GM12801 (cell line): Measurements from ENCODE around the gene PLPP6.

Experiments used
- CTCF ChIP-seq: IDR thresholded peaks from one replicate; pipeline ENCODE4 v1.5.1; 2011; ENCODE audit warnings: control low read depth; ENCODE audit not compliant: insufficient read length; ENCODE audit errors: extremely low read depth

The PLPP6 gene

DNA sequence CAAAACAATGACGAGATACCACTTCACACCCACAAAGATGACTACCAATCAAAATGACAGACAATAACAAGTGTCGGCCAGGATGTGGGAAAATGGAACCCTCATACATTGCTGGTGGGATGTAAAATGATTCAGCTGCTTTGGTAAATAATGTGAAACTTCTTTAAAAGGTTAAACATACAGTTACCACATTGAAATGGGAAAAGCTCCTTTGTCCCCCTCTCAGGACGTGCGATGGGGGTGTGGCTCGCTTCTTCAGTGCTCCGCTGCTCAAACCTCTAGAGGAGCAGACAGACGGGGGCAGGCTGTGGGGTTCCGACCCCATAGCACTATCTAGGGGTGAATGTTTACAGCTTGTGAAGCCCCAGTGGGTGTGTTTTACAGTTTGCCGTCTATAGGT lies 8.0 kb upstream of the PLPP6 start:
- no peak for TF ChIP-seq CTCF

DNA sequence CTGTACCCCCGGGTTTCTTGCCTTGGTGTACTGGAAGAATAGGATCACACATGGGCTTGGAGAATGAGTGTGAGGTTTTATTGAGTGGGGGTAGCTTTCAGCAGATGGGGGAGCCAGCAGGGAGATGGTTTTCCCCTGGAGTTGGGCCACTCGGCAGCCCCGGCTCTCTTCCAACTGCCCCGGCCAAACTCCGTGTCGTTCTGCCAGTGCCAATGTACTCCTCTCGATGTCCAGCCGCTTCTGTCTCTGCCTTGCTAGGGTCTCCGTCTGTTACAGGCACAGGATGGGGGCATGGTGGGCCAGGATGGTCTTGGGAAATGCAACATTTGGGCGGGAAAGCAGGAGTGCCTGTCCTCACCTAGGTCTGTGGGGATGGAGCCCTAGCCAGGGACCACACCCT lies 7.6 kb upstream of the PLPP6 start:
- TF ChIP-seq CTCF = no peak

DNA sequence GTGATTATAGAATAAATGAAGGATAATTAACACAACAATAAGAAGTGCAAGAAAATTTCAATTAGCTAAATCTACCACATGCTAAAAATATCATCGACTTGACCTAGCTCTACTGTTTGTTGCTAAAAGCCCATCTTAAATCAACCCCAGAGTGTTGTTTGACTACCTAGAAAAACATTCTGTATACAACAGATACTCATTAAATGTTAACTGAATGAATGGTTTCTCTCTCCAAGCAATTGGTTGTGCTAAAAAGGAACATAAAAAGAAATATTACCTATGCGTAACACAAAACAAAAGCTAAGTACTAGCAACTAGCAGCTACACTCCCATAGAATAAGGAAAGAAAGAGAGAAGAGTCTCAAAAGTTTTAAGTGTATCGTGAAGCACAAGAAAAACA lies 5.5 kb upstream of the PLPP6 start:
- TF ChIP-seq CTCF = no peak

DNA sequence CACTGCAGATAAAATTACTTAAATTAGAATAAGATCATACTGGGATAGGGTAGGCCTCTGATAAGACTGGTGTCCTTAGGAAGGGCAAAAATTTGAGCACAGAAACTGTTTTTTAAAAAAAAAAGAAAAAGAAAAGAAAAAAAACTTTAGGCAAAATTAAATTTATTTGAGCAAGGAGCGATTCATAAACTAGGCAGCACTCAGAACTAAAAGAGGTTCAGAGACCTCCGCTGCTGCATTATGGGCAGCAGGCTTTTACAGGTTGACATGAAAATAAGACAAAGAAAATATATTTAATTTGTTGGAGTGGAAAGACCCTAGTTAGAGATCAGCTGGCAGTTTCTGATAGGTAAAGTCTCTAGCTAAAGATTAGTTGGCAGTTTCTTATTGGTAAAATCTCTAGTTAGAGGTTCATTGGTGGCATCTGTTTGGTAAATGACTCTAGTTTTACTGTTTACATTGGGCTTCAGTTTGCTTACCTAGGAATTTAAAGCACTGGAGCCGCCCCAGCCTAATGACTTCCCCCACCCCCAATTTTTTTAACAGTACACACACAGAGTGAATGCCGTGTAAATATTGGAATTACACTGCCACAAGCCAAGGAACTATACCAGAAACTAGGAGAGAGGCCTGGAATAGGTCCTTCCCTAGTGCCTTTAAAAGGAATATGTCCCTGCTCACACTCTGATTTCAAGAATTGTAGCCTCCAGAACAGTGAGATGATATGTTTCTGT lies 4.5 kb upstream of the PLPP6 start:
- no peak for TF ChIP-seq CTCF

GRCh38 chr9:4661165-4661564 lies 929 bp upstream of the PLPP6 start:
- no peak for TF ChIP-seq CTCF

- no peak for TF ChIP-seq CTCF
These were observed 483 bp upstream of the PLPP6 start for GRCh38 chr9:4661611-4662010.

DNA sequence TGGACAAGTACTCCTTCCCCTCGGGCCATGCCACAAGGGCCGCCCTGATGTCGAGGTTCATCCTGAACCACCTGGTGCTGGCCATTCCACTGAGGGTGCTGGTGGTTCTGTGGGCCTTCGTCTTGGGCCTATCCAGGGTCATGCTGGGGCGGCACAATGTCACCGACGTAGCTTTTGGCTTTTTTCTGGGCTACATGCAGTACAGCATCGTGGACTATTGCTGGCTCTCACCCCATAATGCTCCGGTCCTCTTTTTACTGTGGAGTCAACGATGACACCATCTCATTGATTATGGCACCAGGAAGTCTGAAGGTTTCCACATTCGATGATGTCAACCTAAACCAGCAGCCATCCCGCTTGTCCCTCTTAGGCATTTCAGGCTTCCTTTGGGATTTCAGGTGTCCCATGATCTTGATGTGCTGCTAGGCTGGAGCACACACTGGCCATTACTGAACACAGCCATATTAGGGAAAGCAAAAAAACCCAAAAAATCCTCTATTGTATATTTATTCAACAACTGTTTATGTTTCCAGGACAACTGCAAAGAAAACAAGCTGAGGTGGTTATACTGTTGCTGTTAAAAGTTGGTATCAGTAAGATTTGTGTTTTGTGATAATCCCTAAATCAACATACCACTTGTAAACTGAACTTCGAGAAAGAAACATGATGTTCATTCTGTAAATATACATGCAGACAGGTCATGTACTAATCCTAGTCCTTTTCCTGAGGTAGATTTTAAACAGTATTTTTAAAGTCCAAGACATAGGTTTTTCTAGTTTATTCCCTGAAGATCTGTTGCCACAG lies 1.1 kb downstream of the PLPP6 start:
- no peak for TF ChIP-seq CTCF
